Measurements from ENCODE around the gene PRSS36. TPM values are rescaled to one million over a fixed set of nuclear protein-coding genes. Genes with fewer than 3 reads are reported as not detected.
A peak's percentile ranks its signal among the peaks of the same experiment; 100 is the strongest.

PRSS36 gene
- total and polyA plus RNA-seq, 9 of the 15 experiments (the other 6 are each of a cell fraction or from before 2014, with no cell fraction given) = 0.09 to 1.2 (median 0.54) TPM; not detected in 2

- TF ChIP-seq ZNF140 (CRISPR knock-in tag; IDR thresholded peaks at IDR 0.05) (no peak), POLR2H (tag; IDR thresholded peaks at IDR 0.05; ENCODE audit: low read depth) (peak; percentile 94), YBX1 (IDR thresholded peaks at IDR 0.05) (no peak), BMI1 (IDR thresholded peaks at IDR 0.05; ENCODE audit: low read length) (no peak), SNIP1 (IDR thresholded peaks at IDR 0.05; ENCODE audit: low read depth) (no peak), ASH1L (IDR thresholded peaks at IDR 0.05; ENCODE audit: borderline replicate concordance, low read depth, partially characterized antibody) (no peak), SMARCC2 (IDR thresholded peaks at IDR 0.05; ENCODE audit: low read depth) (no peak), ELF1 (tag; IDR thresholded peaks at IDR 0.05) (0 out of 2 replicates have a peak, but pooled peaks have one; percentile 34), DPF2 (IDR thresholded peaks at IDR 0.05) (no peak), HOXB6 (CRISPR knock-in tag; IDR thresholded peaks at IDR 0.05; ENCODE audit: borderline replicate concordance) (no peak), MTA3 (IDR thresholded peaks at IDR 0.05; ENCODE audit: borderline replicate concordance) (peak; percentile 66), GATAD2A (IDR thresholded peaks at IDR 0.05) (peak; percentile 67; the same call in 1 of the 2 replicates), SIRT6 (IDR thresholded peaks at IDR 0.05; ENCODE audit: low read depth, low read length) (no peak), ZNF436 (CRISPR knock-in tag; IDR thresholded peaks at IDR 0.05) (no peak), HEY1 (CRISPR knock-in tag; IDR thresholded peaks at IDR 0.05; ENCODE audit: borderline replicate concordance) (no peak), CGGBP1 (CRISPR knock-in tag; IDR thresholded peaks at IDR 0.05) (peak; percentile 69), WHSC1 (IDR thresholded peaks at IDR 0.05; ENCODE audit: low read length) (no peak), MAFF (IDR thresholded peaks at IDR 0.05; ENCODE audit: low read length) (no peak), ZNF311 (CRISPR knock-in tag; IDR thresholded peaks at IDR 0.05) (no peak), TRIM28 (IDR thresholded peaks at IDR 0.05) (no peak), ZNF766 (CRISPR knock-in tag; conservative IDR thresholded peaks at IDR 0.05) (peak; percentile 88), TAF1 (IDR thresholded peaks at IDR 0.05; ENCODE audit: control insufficient read depth, extremely low read depth, insufficient read depth, low read length, severe bottlenecking) (peak; percentile 91), TBP (optimal IDR thresholded peaks at IDR 0.05; ENCODE audit: low read depth, low read length) (peak; percentile 92), TSC22D4 (tag; IDR thresholded peaks at IDR 0.05) (no peak), HDAC3 (IDR thresholded peaks at IDR 0.05; ENCODE audit: borderline replicate concordance, partially characterized antibody) (no peak), ZC3H8 (IDR thresholded peaks at IDR 0.05) (no peak), ZNF263 (CRISPR knock-in tag; IDR thresholded peaks at IDR 0.05; ENCODE audit: borderline replicate concordance) (no peak), ZSCAN32 (CRISPR knock-in tag; IDR thresholded peaks at IDR 0.05) (no peak), ZNF449 (CRISPR knock-in tag; IDR thresholded peaks at IDR 0.05) (no peak), BDP1 (IDR thresholded peaks at IDR 0.05; ENCODE audit: insufficient read depth, insufficient read length) (no peak), KAT8 (IDR thresholded peaks at IDR 0.05; ENCODE audit: low read depth) (no peak)
Measured at GRCh38 chr16:31117384-31118222, 32.3 kb downstream of the PRSS36 start, which contains the start of gene KAT8 (continued).

All from K562 (cell line).